ENCODE measurements around the gene BPIFB6. TPM values are rescaled to one million over a fixed set of nuclear protein-coding genes. Genes with fewer than 3 reads are reported as not detected.

BPIFB6 gene
- total and polyA plus RNA-seq, 2 donors (not counting 3 experiments of a cell fraction or from before 2014, with no cell fraction given), result not detected

DNA sequence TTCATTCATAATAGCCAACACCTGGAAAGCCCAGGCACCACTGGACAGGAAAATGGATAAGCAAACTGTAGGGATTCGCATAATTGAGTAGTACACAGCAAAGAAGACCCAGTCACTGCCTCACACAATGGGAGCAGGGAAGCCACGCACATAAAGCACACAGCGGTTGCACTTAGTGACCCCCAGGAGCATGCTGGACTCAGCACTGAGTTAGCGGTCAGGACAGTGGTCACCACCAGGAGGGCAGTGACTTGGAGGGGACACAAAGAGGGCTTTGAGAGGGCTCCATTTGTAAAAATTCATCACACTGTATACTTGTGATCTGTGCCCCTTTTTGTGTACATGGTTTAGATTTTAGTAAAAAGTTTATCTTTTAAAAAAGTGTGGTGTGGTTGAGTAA is 19.9 kb downstream of the BPIFB6 start:
- BruUV-seq (replicated peaks), result no TSS peak
- H3K4me2 ChIP-seq (ENCODE audit: insufficient read depth, low read length), result no peak overlapping the region
- ChIA-PET CTCF (interaction anchor here (1.7 kb wide), 1 partner anchor 9 kb away, joined by 3 read pairs; no protein-coding TSS in a partner anchor), POLR2A (no interaction called here)
- no peaks in the 10 kb centered on the region for H3K4me1 ChIP-seq (ENCODE audit: control insufficient read depth, extremely low read depth, insufficient read depth, low read length)
- no peaks in the 10 kb centered on the region for H3K27me3 ChIP-seq (ENCODE audit: control insufficient read depth in 2 of 2, insufficient read depth in 2 of 2, low read length in 2 of 2)
- no peaks in the 10 kb centered on the region for H3K36me3 ChIP-seq (ENCODE audit: control insufficient read depth in 2 of 2, extremely low read depth in 1 of 2, insufficient read depth in 2 of 2, low read length in 2 of 2)
- no peak for DNase-seq (ENCODE audit: low read depth, low spot score)
- H3K9ac ChIP-seq (replicated peaks; ENCODE audit: extremely low read depth, insufficient read depth, low read length), result no peak overlapping the region
- H3K79me2 ChIP-seq (ENCODE audit: control insufficient read depth, insufficient read depth, low read length), result no peaks in the 10 kb centered on the region
- H3K9me1 ChIP-seq (replicated peaks; ENCODE audit: control insufficient read depth, extremely low read depth, insufficient read depth, low read length), result no peaks in the 10 kb centered on the region
- H2AFZ ChIP-seq (ENCODE audit: low read depth, low read length), result no peak overlapping the region
- TF ChIP-seq MYC (IDR thresholded peaks at IDR 0.05; ENCODE audit: low read depth, low read length) (no peak), CTCF (IDR thresholded peaks at IDR 0.05; ENCODE audit: extremely low read depth in 1 of 2, insufficient read depth in 1 of 2, low read depth in 1 of 2, low read length in 2 of 2) (no peak), GATA2 (IDR thresholded peaks at IDR 0.05; ENCODE audit: insufficient read depth, insufficient read length, low read depth, low read length) (no peak), JUN (IDR thresholded peaks at IDR 0.05; ENCODE audit: borderline replicate concordance, insufficient read depth, insufficient read length, low read depth) (no peak), POLR2AphosphoS5 (IDR thresholded peaks at IDR 0.05; ENCODE audit: insufficient read depth, low read depth, low read length) (no peak), MAX (IDR thresholded peaks at IDR 0.05; ENCODE audit: insufficient read depth, insufficient read length) (no peak), FOS (IDR thresholded peaks at IDR 0.05; ENCODE audit: borderline replicate concordance, insufficient read depth, low read length) (no peak), POLR2A (IDR thresholded peaks at IDR 0.05; ENCODE audit: low read depth, low read length) (no peak), EZH2 (IDR thresholded peaks at IDR 0.05; ENCODE audit: borderline replicate concordance, low read depth, low read length, severe bottlenecking) (no peak)
- no peak overlapping the region for H3K4me3 ChIP-seq (replicated peaks in 1 of 3; ENCODE audit: insufficient read depth in 1 of 3, low read depth in 1 of 3, low read length in 3 of 3)
- H3K9me3 ChIP-seq (replicated peaks; ENCODE audit: control insufficient read depth, insufficient read depth, low read length), result no peaks in the 10 kb centered on the region
- intact Hi-C loops (cut with micrococcal nuclease), result no loop called here
- no peak for FAIRE-seq
- dilution Hi-C loops (cut with MboI; ENCODE audit: extremely low pct_ligation_motif_present, low sequenced_read_pairs), result no loop called here
- no peak overlapping the region for H3K27ac ChIP-seq (ENCODE audit: insufficient read depth, low read depth, low read length)
- H4K20me1 ChIP-seq (replicated peaks; ENCODE audit: control insufficient read depth, extremely low read depth, insufficient read depth, low read length), result no peaks in the 10 kb centered on the region

All from endothelial cell of umbilical vein (primary cell).